T-helper 22 cell (primary cell): Measurements from ENCODE around the gene CYP2W1.

Experiments
- DNase-seq: peaks from one replicate; pipeline ENCODE4 v3.0.0-alpha.2; 2020; ENCODE audit warnings: low read depth

CYP2W1 gene

DNA sequence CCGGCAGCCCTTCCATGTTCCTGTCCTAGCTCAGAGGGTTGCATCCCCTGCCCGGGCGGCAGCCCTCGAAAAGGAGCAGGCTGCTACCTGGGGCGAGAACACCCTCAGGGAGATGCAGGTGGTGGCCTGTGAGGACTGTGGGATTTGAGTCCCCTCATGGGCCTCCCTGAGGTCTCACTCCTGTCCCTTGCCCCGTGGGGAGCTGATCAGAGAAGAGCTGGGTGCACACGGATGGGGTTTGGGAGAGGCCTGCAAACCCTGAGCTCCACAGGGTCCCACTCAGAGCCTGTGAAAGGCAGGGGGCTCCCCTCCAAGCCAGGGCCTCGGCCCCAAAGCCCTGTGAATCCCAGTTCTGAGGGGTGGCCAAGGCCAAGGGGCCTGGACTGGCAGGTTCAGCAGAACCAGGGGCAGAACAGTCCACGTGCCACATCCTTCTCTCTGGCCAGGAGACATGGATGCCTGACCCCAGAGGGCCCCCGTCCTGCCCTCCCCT, 424 bp upstream of the CYP2W1 start:
- DNase-seq = no peak

- no peak for DNase-seq
These were observed 663 bp downstream of the CYP2W1 start for GRCh38 chr7:983616-984071.

- DNase-seq = no peak
These were observed 1.6 kb downstream of the CYP2W1 start for GRCh38 chr7:984361-985126.

DNA sequence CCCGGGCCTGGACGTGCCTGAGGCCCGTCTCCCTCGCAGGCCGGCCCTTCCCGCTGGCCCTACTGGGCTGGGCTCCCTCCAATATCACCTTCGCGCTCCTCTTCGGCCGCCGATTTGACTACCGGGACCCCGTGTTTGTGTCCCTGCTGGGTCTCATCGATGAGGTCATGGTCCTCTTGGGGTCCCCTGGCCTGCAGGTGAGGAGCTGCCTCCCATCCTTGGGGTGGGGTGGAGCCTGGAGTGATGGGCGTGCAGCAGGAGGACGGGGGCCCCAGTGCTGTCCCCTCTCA, 2.1 kb downstream of the CYP2W1 start:
- no peak for DNase-seq

DNA sequence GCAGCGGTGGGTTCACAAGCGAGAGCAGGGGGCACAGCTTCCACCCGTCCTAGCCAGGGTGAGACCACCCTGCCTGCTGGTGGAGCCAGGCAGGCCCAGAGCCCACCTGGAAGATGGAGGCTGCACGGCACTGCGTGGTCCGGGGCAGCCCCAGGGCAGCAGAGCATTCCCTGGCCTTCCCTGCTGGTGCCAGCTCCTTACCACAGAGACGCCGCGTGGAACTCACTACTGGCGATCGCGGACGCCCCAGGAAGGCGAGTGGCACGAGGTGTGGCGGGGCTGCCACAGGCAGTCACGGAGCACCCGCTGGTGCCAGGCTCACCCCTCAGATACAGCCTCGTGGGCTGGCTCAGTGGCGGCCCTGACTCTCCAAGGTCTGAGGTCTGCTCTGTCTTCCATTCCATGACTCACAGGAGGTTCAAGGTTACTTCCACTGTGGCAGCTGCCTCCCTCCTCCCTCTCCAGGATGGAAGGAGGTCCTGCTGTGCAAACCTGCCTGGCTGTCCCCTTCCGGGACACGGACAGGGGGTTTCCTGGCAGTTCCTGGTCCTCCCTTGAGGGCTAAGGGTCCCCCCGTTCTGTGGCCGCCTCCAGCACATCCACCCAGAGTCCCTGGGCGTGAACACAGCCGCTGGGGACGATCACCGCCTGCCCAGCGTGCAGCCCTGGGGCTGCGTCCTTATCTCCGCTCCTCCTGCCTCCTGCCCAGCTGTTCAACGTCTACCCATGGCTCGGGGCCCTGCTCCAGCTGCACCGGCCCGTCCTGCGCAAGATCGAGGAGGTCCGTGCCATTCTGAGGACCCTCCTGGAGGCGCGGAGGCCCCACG, 3.1 kb downstream of the CYP2W1 start:
- no peak for DNase-seq

- DNase-seq = no peak
These were observed 4.1 kb downstream of the CYP2W1 start for GRCh38 chr7:986766-987751.

- no peak for DNase-seq
These were observed 4.9 kb downstream of the CYP2W1 start for GRCh38 chr7:987909-988308.

GRCh38 chr7:988426-988911, 5.5 kb downstream of the CYP2W1 start:
- no peak for DNase-seq

DNA sequence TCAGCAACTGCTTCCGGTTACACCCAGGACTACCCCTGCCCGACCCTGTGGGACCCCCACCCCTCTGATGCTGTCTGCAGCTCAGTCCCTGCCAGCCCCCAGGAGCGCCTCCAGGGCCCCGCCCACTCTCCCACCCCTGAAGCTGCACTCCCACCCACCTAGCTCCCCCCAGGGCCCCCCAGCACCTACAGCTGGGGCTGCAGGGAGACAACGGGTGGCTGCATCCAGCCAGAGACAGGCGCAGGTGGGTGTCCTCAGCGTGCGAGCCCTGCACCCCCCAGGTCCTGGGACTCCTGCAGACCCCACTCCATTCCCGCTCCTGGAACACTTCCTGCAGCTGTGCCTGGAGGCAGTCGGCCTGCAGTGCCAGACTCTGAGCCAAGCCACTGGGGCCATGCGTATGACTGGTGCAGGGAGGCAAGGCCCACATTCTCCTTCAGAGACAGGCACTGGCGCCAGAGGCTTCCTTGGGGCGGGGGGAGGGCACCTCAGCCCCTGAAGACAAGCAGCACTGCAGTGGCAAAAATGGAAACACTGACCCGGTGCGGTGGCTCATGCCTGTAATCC, 6.1 kb downstream of the CYP2W1 start:
- DNase-seq = no peak

- no peak for DNase-seq
These were observed 7.5 kb downstream of the CYP2W1 start for GRCh38 chr7:990352-990932.

DNA sequence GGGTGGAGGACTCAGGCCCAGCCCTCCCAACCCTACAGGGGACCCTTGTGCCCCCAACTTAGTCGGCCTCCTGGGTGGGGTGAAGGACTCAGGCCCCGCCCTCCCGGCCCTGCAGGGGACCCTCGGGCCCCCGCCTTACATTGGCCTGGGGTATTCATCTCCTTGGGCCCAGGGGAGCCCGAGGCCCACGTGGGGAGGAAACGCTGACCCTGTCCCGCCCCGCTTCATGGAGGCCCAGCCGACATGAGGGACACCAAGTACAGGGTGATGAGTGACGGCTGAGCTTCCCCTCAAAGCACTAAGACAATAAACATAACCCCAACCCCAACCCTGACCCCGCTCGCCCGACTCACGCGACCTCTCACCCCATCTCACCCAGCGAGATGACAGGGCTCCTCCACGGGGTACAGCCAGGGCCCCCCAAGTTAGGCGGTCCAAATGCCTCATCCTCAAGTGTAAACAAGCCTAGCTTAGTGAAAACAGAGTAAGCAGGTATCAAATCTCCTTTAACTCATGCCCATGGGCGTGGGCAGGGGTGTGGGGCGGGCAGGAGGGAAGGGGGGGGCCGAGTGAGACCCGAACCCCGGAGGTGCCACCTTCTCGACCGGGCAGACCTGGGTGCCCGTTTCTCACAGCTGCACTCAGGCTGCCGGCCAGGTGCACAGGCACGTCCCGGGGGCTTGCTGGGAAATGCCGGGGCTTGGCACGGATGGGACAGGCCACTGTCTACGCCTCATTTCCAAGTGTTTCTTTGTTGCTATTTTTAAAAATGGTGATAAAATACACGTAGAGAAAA, 8.2 kb downstream of the CYP2W1 start:
- DNase-seq = no peak

- DNase-seq = no peak
These were observed 9.0 kb downstream of the CYP2W1 start for GRCh38 chr7:991729-992656.

- peak; percentile 84 for DNase-seq
These were observed 10.0 kb downstream of the CYP2W1 start for GRCh38 chr7:992709-993607.

GRCh38 chr7:994592-995308, 11.8 kb downstream of the CYP2W1 start:
- no peak for DNase-seq

GRCh38 chr7:995571-995970, 12.6 kb downstream of the CYP2W1 start:
- no peak for DNase-seq

DNA sequence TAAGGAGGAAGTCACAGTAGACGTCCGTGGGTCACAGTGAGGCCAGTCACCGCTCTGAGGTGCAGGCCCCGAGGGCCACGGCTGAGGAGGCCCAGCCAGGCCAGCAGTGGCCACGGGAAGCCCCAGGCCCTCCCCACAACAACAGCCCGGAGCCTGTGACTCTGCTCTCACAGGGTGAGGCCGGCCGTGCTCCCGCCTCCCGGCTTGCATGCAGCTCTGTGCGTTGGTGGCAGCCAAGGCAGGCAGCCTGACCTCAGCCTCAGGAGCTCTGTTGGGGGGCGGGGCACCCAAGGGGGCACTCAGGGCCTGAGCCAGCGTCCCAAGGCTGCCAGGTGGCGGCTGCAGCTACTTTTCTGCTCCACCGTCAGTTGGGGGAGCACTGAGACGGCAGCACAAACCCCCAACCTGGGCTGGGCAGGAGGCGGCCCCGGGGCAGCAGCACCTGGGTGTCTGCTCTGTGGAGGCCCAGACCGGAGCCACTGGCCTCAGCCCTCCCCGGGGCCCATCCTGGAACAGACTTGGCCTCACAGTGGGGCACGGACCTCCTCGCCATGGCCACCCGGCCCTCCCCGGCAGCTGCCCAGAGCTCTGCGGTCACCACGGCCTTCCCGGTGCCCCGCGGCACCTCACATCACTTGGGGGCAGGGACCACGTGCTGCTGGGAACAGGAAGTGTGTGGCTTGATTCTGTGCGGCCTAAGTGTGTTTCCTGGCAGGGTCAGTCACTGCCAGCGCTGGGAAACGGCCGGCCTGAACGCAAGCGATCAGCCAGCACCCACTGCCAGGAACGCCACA, 13.3 kb downstream of the CYP2W1 start:
- no peak for DNase-seq
